ENCODE results near the gene SPATS2. TPM values are rescaled to one million over a fixed set of nuclear protein-coding genes. Genes with fewer than 3 reads are reported as not detected.
A peak's percentile ranks its signal among the peaks of the same experiment; 100 is the strongest.

Gene SPATS2
- total and polyA plus RNA-seq, 10 of the 15 experiments (the other 5 are each of a cell fraction or from before 2014, with no cell fraction given): 9.0 to 54.2 (median 27.5) TPM

DNA sequence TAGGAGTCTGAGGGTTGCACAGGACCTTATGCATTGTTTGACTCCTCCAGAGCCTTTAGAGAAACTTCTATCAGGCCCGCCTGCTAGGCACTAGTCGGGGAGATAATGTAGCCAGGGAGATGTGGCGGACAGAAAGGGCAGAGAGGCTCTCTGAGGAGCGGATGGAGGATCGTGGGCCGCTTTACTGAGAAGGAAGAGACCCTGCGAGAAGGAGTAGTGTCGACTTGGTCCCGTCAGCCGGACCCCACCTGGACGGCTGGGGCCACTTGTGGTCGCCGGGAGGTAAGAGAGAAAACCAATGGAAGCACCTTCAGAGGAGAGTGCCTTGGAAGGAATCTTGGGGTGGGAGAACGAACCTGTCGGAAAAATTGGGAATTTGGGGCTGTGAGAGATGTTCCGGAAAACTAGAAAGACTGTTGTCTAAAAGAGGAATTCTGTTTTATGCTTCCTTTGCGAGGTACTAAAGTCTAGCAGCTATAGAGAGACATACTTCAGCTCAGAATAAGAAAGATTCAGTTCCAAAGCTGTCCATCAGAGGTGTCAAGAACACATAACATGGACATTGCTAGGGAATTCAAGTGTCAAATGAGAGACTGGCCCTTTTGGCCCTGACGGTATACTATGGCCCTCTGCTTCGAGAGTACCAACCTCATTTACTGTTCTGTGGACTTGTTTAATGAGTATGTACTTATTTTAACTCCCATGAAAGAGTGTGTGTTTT, 201.3 kb downstream of the SPATS2 start:
- Histone ChIP-seq H3K4me2 (ENCODE audit: control insufficient read depth, insufficient read depth) (peak overlapping the region; percentile 53), H4K20me1 (ENCODE audit: control insufficient read depth, insufficient read depth) (no peaks in the 10 kb centered on the region), H3K27me3 (replicated peaks in 1 of 2; ENCODE audit: control insufficient read depth in 2 of 2, insufficient read depth in 2 of 2, low read length in 1 of 2) (no peaks in the 10 kb centered on the region), H3K79me2 (ENCODE audit: control insufficient read depth, insufficient read depth, low read length) (peaks cover 36% of the 10 kb centered on the region), H3K36me3 (ENCODE audit: control insufficient read depth in 2 of 2, insufficient read depth in 2 of 2, low read length in 1 of 2) (peaks cover 4 to 8% of the 10 kb centered on the region in 2 experiments; a peak in 3 of 4 replicates), H3K9me3 (replicated peaks; ENCODE audit: control insufficient read depth, insufficient read depth, low read length) (no peaks in the 10 kb centered on the region), H3K27ac (ENCODE audit: control insufficient read depth, insufficient read depth) (peak overlapping the region; percentile 91), H3K4me1 (ENCODE audit: control insufficient read depth, insufficient read depth, low read length) (peaks cover 8% of the 10 kb centered on the region), H3K4me3 (peak overlapping the region; percentile 99), H3K9ac (ENCODE audit: control insufficient read depth, insufficient read depth, low read length) (peak overlapping the region; percentile 87), H2AFZ (ENCODE audit: control insufficient read depth, low read depth, low read length) (peak overlapping the region; percentile 83)
- peak; percentile 30 for TF ChIP-seq PBX3 (IDR thresholded peaks at IDR 0.05; ENCODE audit: insufficient replicate concordance, low read depth, low read length)
- TF ChIP-seq ESRRA (IDR thresholded peaks at IDR 0.05; ENCODE audit: low read length): no peak
- TF ChIP-seq ZSCAN29 (IDR thresholded peaks at IDR 0.05): no peak
- TF ChIP-seq, protein P1, sequence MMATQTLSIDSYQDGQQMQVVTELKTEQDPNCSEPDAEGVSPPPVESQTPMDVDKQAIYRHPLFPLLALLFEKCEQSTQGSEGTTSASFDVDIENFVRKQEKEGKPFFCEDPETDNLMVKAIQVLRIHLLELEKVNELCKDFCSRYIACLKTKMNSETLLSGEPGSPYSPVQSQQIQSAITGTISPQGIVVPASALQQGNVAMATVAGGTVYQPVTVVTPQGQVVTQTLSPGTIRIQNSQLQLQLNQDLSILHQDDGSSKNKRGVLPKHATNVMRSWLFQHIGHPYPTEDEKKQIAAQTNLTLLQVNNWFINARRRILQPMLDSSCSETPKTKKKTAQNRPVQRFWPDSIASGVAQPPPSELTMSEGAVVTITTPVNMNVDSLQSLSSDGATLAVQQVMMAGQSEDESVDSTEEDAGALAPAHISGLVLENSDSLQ (IDR thresholded peaks at IDR 0.05): peak; percentile 85
- TF ChIP-seq, protein P2, sequence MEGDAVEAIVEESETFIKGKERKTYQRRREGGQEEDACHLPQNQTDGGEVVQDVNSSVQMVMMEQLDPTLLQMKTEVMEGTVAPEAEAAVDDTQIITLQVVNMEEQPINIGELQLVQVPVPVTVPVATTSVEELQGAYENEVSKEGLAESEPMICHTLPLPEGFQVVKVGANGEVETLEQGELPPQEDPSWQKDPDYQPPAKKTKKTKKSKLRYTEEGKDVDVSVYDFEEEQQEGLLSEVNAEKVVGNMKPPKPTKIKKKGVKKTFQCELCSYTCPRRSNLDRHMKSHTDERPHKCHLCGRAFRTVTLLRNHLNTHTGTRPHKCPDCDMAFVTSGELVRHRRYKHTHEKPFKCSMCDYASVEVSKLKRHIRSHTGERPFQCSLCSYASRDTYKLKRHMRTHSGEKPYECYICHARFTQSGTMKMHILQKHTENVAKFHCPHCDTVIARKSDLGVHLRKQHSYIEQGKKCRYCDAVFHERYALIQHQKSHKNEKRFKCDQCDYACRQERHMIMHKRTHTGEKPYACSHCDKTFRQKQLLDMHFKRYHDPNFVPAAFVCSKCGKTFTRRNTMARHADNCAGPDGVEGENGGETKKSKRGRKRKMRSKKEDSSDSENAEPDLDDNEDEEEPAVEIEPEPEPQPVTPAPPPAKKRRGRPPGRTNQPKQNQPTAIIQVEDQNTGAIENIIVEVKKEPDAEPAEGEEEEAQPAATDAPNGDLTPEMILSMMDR (IDR thresholded peaks at IDR 0.05 in 2 of 3, conservative IDR thresholded peaks at IDR 0.05 in 1 of 3; ENCODE audit: control insufficient read depth in 2 of 3, extremely low read depth in 1 of 3, insufficient read depth in 1 of 3, low read depth in 3 of 3, low read length in 3 of 3): peak in 2 of 3 experiments; percentile 5 to 8; a peak in 1 of 6 replicates
- 0 out of 4 replicates have a peak, but pooled peaks of 1 of the 2 experiments have one; percentile 30 for TF ChIP-seq IKZF2 (IDR thresholded peaks at IDR 0.05)
- TF ChIP-seq DPF2 (IDR thresholded peaks at IDR 0.05): no peak
- FAIRE-seq (no peak), ATAC-seq (peak; percentile 67), DNase-seq (ENCODE audit: low read depth, low spot score) (no peak)
- 6% methylated on average over 19 of the region's 19 CpGs for WGBS (ENCODE audit: insufficient coverage, insufficient replicate concordance, low lambda C conversion rate, missing lambda C conversion rate)
- in situ Hi-C loops (cut with MboI) (no loop called here), intact Hi-C loops (cut with micrococcal nuclease; ENCODE audit: unreplicated experiment) (loop anchor here (5.0 kb wide), 1 partner anchor 139 kb away; the partner anchor contains the start of gene FMNL3)
- POLR2A ChIA-PET: interaction anchor here (0.6 to 0.7 kb wide), 2 partner anchors 49 to 210 kb away, joined by 3 read pairs; no protein-coding TSS in a partner anchor
- SMC1A ChIA-PET (ENCODE audit: uncharacterized antibody, unreplicated experiment): interaction anchor here (0.9 to 1.0 kb wide), 2 partner anchors 12 to 54 kb away, joined by 3 read pairs; no protein-coding TSS in a partner anchor
- RAD21 ChIA-PET (ENCODE audit: unreplicated experiment): interaction anchor here (0.6 to 1.0 kb wide), 2 partner anchors 8 to 210 kb away, joined by 3 read pairs; no protein-coding TSS in a partner anchor
- BruUV-seq (replicated peaks): TSS peak; percentile 73
- CTCF ChIA-PET: interaction anchor here (0.6 to 1.0 kb wide), 4 partner anchors 12 to 276 kb away, joined by 3 to 6 read pairs (median 4); no protein-coding TSS in a partner anchor

Small RNA genes within 50 kb of the gene (small RNA-seq; reads per million reads assigned to genes)
- not detected for gene AC125611.1

Other genes with a start within 250 kb of the SPATS2 start
Only the 7 nearest of the 10 such genes appear.
- gene TUBA1A, start 178.4 kb upstream of the SPATS2 start, total RNA-seq (2014; rRNA removed): 281 and 336 TPM in 2 replicates
- 188 and 209 TPM in 2 replicates for gene TUBA1A, start 178.4 kb upstream of the SPATS2 start, total RNA-seq (2014; rRNA removed; fragmentation: Illumina TruSeq; extraction: Trizol)
- gene TUBA1A, start 178.4 kb upstream of the SPATS2 start, total RNA-seq (2021): 148 and 167 TPM in 2 replicates
- gene TUBA1A, start 178.4 kb upstream of the SPATS2 start, polyA plus RNA-seq (2011; rRNA removed): 78.7 and 129 TPM in 2 replicates
- 340 and 395 TPM in 2 replicates for gene TUBA1A, start 178.4 kb upstream of the SPATS2 start, polyA plus RNA-seq (2014; fragmentation: Illumina TruSeq; extraction: Trizol)
- 100 to 1,000 TPM; 431 to 496 TPM for gene TUBA1A, start 178.4 kb upstream of the SPATS2 start, polyA plus RNA-seq (2014; fragmentation: Nextera tagmentation; extraction: Ambion mirVana)
- gene TUBA1A, start 178.4 kb upstream of the SPATS2 start, polyA plus RNA-seq (2014; rRNA removed): 259 and 311 TPM in 2 replicates
- gene TUBA1A, start 178.4 kb upstream of the SPATS2 start, polyA plus RNA-seq (2016; fragmentation: Nextera tagmentation; extraction: Ambion mirVana): 100 to 1,000 TPM; 200 to 217 TPM
- 449 and 453 TPM in 2 replicates for gene TUBA1C, start 102.4 kb upstream of the SPATS2 start, total RNA-seq (2014; rRNA removed)
- 333 and 343 TPM in 2 replicates for gene TUBA1C, start 102.4 kb upstream of the SPATS2 start, total RNA-seq (2014; rRNA removed; fragmentation: Illumina TruSeq; extraction: Trizol)
- 318 and 323 TPM in 2 replicates for gene TUBA1C, start 102.4 kb upstream of the SPATS2 start, total RNA-seq (2021)
- gene TUBA1C, start 102.4 kb upstream of the SPATS2 start, polyA plus RNA-seq (2011; rRNA removed): 406 and 821 TPM in 2 replicates
- gene TUBA1C, start 102.4 kb upstream of the SPATS2 start, polyA plus RNA-seq (2014; fragmentation: Illumina TruSeq; extraction: Trizol): 958 and 1,003 TPM in 2 replicates
- 100 to 1,000 TPM; 285 to 374 TPM for gene TUBA1C, start 102.4 kb upstream of the SPATS2 start, polyA plus RNA-seq (2014; fragmentation: Nextera tagmentation; extraction: Ambion mirVana)
- 716 and 733 TPM in 2 replicates for gene TUBA1C, start 102.4 kb upstream of the SPATS2 start, polyA plus RNA-seq (2014; rRNA removed)
- 100 to 1,000 TPM; 432 to 449 TPM for gene TUBA1C, start 102.4 kb upstream of the SPATS2 start, polyA plus RNA-seq (2016; fragmentation: Nextera tagmentation; extraction: Ambion mirVana)
- 0.22 and 0.23 TPM in 2 replicates for gene PRPH, start 72.3 kb upstream of the SPATS2 start, total RNA-seq (2014; rRNA removed)
- gene PRPH, start 72.3 kb upstream of the SPATS2 start, total RNA-seq (2014; rRNA removed; fragmentation: Illumina TruSeq; extraction: Trizol): 0.09 TPM in 1 of 2 replicates, not detected in the other
- 0.31 TPM in 1 of 2 replicates, not detected in the other for gene PRPH, start 72.3 kb upstream of the SPATS2 start, total RNA-seq (2021)
- not detected in 2 replicates for gene PRPH, start 72.3 kb upstream of the SPATS2 start, polyA plus RNA-seq (2011; rRNA removed)
- gene PRPH, start 72.3 kb upstream of the SPATS2 start, polyA plus RNA-seq (2014; fragmentation: Illumina TruSeq; extraction: Trizol): 0.09 TPM in 1 of 2 replicates, not detected in the other
- gene PRPH, start 72.3 kb upstream of the SPATS2 start, polyA plus RNA-seq (2014; fragmentation: Nextera tagmentation; extraction: Ambion mirVana): under 1 TPM; 0.11 to 0.16 TPM
- 0.19 TPM in 1 of 2 replicates, not detected in the other for gene PRPH, start 72.3 kb upstream of the SPATS2 start, polyA plus RNA-seq (2014; rRNA removed)
- gene PRPH, start 72.3 kb upstream of the SPATS2 start, polyA plus RNA-seq (2016; fragmentation: Nextera tagmentation; extraction: Ambion mirVana): under 1 TPM in 1 of 2 experiments, not detected in 1; 0.45 TPM
- gene TROAP, start 44.2 kb upstream of the SPATS2 start, total RNA-seq (2014; rRNA removed): 38.9 and 39.1 TPM in 2 replicates
- 40.1 and 44.2 TPM in 2 replicates for gene TROAP, start 44.2 kb upstream of the SPATS2 start, total RNA-seq (2014; rRNA removed; fragmentation: Illumina TruSeq; extraction: Trizol)
- 48.8 and 58.2 TPM in 2 replicates for gene TROAP, start 44.2 kb upstream of the SPATS2 start, total RNA-seq (2021)
- 15.6 and 29.0 TPM in 2 replicates for gene TROAP, start 44.2 kb upstream of the SPATS2 start, polyA plus RNA-seq (2011; rRNA removed)
- 41.8 and 93.7 TPM in 2 replicates for gene TROAP, start 44.2 kb upstream of the SPATS2 start, polyA plus RNA-seq (2014; fragmentation: Illumina TruSeq; extraction: Trizol)
- 10 to 100 TPM; 26.8 to 46.9 TPM for gene TROAP, start 44.2 kb upstream of the SPATS2 start, polyA plus RNA-seq (2014; fragmentation: Nextera tagmentation; extraction: Ambion mirVana)
- gene TROAP, start 44.2 kb upstream of the SPATS2 start, polyA plus RNA-seq (2014; rRNA removed): 69.9 and 75.4 TPM in 2 replicates
- gene TROAP, start 44.2 kb upstream of the SPATS2 start, polyA plus RNA-seq (2016; fragmentation: Nextera tagmentation; extraction: Ambion mirVana): 10 to 100 TPM; 59.3 to 59.8 TPM
- not detected in 2 replicates for gene C1QL4, start 30.3 kb upstream of the SPATS2 start, total RNA-seq (2014; rRNA removed)
- gene C1QL4, start 30.3 kb upstream of the SPATS2 start, total RNA-seq (2014; rRNA removed; fragmentation: Illumina TruSeq; extraction: Trizol): not detected in 2 replicates
- not detected in 2 replicates for gene C1QL4, start 30.3 kb upstream of the SPATS2 start, total RNA-seq (2021)
- gene C1QL4, start 30.3 kb upstream of the SPATS2 start, polyA plus RNA-seq (2011; rRNA removed): not detected in 2 replicates
- not detected in 2 replicates for gene C1QL4, start 30.3 kb upstream of the SPATS2 start, polyA plus RNA-seq (2014; fragmentation: Illumina TruSeq; extraction: Trizol)
- not detected for gene C1QL4, start 30.3 kb upstream of the SPATS2 start, polyA plus RNA-seq (2014; fragmentation: Nextera tagmentation; extraction: Ambion mirVana)
- gene C1QL4, start 30.3 kb upstream of the SPATS2 start, polyA plus RNA-seq (2014; rRNA removed): 0.05 TPM in 1 of 2 replicates, not detected in the other
- not detected for gene C1QL4, start 30.3 kb upstream of the SPATS2 start, polyA plus RNA-seq (2016; fragmentation: Nextera tagmentation; extraction: Ambion mirVana)
- 0.05 and 0.11 TPM in 2 replicates for gene DNAJC22, start 20.6 kb upstream of the SPATS2 start, total RNA-seq (2014; rRNA removed)
- gene DNAJC22, start 20.6 kb upstream of the SPATS2 start, total RNA-seq (2014; rRNA removed; fragmentation: Illumina TruSeq; extraction: Trizol): 0.09 TPM in 2 replicates
- 0.15 and 0.19 TPM in 2 replicates for gene DNAJC22, start 20.6 kb upstream of the SPATS2 start, total RNA-seq (2021)
- gene DNAJC22, start 20.6 kb upstream of the SPATS2 start, polyA plus RNA-seq (2011; rRNA removed): 0.61 and 0.82 TPM in 2 replicates
- gene DNAJC22, start 20.6 kb upstream of the SPATS2 start, polyA plus RNA-seq (2014; fragmentation: Illumina TruSeq; extraction: Trizol): 0.06 and 0.10 TPM in 2 replicates
- gene DNAJC22, start 20.6 kb upstream of the SPATS2 start, polyA plus RNA-seq (2014; fragmentation: Nextera tagmentation; extraction: Ambion mirVana): not detected
- gene DNAJC22, start 20.6 kb upstream of the SPATS2 start, polyA plus RNA-seq (2014; rRNA removed): 0.20 and 0.44 TPM in 2 replicates
- gene DNAJC22, start 20.6 kb upstream of the SPATS2 start, polyA plus RNA-seq (2016; fragmentation: Nextera tagmentation; extraction: Ambion mirVana): under 1 TPM in 1 of 2 experiments, not detected in 1; 0.13 TPM
- 0.11 and 0.45 TPM in 2 replicates for gene KCNH3, start 171.6 kb downstream of the SPATS2 start, total RNA-seq (2014; rRNA removed)
- gene KCNH3, start 171.6 kb downstream of the SPATS2 start, total RNA-seq (2014; rRNA removed; fragmentation: Illumina TruSeq; extraction: Trizol): 0.05 TPM in 1 of 2 replicates, not detected in the other
- gene KCNH3, start 171.6 kb downstream of the SPATS2 start, total RNA-seq (2021): 0.08 and 0.29 TPM in 2 replicates
- 0.03 TPM in 1 of 2 replicates, not detected in the other for gene KCNH3, start 171.6 kb downstream of the SPATS2 start, polyA plus RNA-seq (2011; rRNA removed)
- 0.04 TPM in 1 of 2 replicates, not detected in the other for gene KCNH3, start 171.6 kb downstream of the SPATS2 start, polyA plus RNA-seq (2014; fragmentation: Illumina TruSeq; extraction: Trizol)
- not detected for gene KCNH3, start 171.6 kb downstream of the SPATS2 start, polyA plus RNA-seq (2014; fragmentation: Nextera tagmentation; extraction: Ambion mirVana)
- gene KCNH3, start 171.6 kb downstream of the SPATS2 start, polyA plus RNA-seq (2014; rRNA removed): 0.26 and 0.49 TPM in 2 replicates
- gene KCNH3, start 171.6 kb downstream of the SPATS2 start, polyA plus RNA-seq (2016; fragmentation: Nextera tagmentation; extraction: Ambion mirVana): not detected